A673 (cell line): ENCODE results near the gene SARS1.

Source experiments
- CTCF ChIP-seq: fragments of 300-800, 200-600 bp; sonication (generic); conservative IDR thresholded peaks from 2 replicates; pipeline ENCODE4 v1.5.1; 2017; ENCODE audit warnings: low read depth, mild to moderate bottlenecking, antibody characterized with exemption, low read length, moderate library complexity, mixed read lengths
- EZH2 ChIP-seq: fragments of 200-600 bp; sonication (generic); IDR thresholded peaks from 2 replicates; pipeline ENCODE4 v1.6.1; 2017; ENCODE audit warnings: borderline replicate concordance, low read depth, mild to moderate bottlenecking, mixed read lengths, antibody characterized with exemption, low read length; ENCODE audit not compliant: poor library complexity, severe bottlenecking

GRCh38 chr1:109183058-109183738 is 30.5 kb upstream of the SARS1 start:
- no peak for TF ChIP-seq CTCF
- TF ChIP-seq EZH2, result no peak
